HG03457 (cell line): Measurements from ENCODE around the gene IL1RAP.

Experiments
- ATAC-seq: cut with Tn5 transposase; IDR thresholded peaks from one replicate; pipeline ENCODE4 v1.9.1; 2021; ENCODE audit warnings: moderate number of reproducible peaks; ENCODE audit not compliant: unreplicated experiment

Gene IL1RAP

GRCh38 chr3:190701096-190701532 is 187.2 kb downstream of the IL1RAP start:
- no peak for ATAC-seq

DNA sequence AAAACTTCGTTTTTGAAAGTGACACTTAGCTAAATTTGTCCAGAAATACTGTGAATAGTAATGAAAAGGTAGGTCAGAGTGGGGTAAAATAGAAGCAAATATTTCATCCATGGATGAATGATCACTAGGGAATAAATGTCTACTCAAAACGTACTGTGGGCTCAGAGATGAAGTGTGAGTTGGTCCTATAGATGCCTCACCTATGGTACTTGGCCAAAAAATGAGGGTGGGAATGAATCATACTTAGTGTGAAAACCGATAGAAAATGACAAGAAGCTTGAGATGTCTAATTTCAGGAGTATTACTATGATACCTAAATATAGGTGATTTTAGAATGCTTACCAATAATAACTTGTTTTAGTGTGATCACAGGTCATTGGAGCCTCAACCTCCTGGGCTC is 192.7 kb downstream of the IL1RAP start:
- no peak for ATAC-seq
